Kidney (tissue), 14 donors: Measurements from ENCODE around the gene A1BG. TPM values are rescaled to one million over a fixed set of nuclear protein-coding genes. Genes with fewer than 3 reads are reported as not detected.

ENCODE experiments used
- DNase-seq, 5 donors: peaks; one replicate each; pipeline ENCODE4 v3.0.0-alpha.2; 2013 to 2020
- FAIRE-seq: peaks from 2 replicates; lab custom pipeline; 2012; peaks lifted over from hg19 to GRCh38; lab: Jason Lieb, UNC
- H3K27ac ChIP-seq, 2 donors: one replicate each; pipeline ENCODE4 v1.7.0; 2013; ENCODE audit warnings: low read depth in 2 of 2, low read length in 2 of 2, inconsistent platforms in 1 of 2
- H3K27me3 ChIP-seq: one replicate; pipeline ENCODE4 v1.7.1; 2013; ENCODE audit warnings: low read length, inconsistent platforms; ENCODE audit not compliant: control insufficient read depth, insufficient read depth
- H3K36me3 ChIP-seq, 3 donors: one replicate each; pipeline versions ENCODE4 v1.7.0 to v1.7.1; 2013; ENCODE audit warnings: low read length in 3 of 3, control low read depth in 1 of 3, inconsistent platforms in 1 of 3; ENCODE audit not compliant: insufficient read depth in 3 of 3, control insufficient read depth in 2 of 3
- H3K4me1 ChIP-seq, 3 donors: one replicate each; pipeline versions ENCODE4 v1.7.0 to v1.7.1; 2013; ENCODE audit warnings: low read length in 3 of 3, inconsistent platforms in 1 of 3, low read depth in 1 of 3; ENCODE audit not compliant: control insufficient read depth in 2 of 3, insufficient read depth in 2 of 3
- H3K4me3 ChIP-seq, 3 donors: one replicate each; pipeline versions ENCODE4 v1.7.0 to v1.8.1; 2013; ENCODE audit warnings: low read length in 3 of 3, control low read depth in 1 of 3, inconsistent platforms in 1 of 3
- H3K9ac ChIP-seq, 3 donors: one replicate each; pipeline versions ENCODE4 v1.7.0 to v1.7.1; 2013; ENCODE audit warnings: low read length in 3 of 3, control low read depth in 1 of 3, inconsistent platforms in 1 of 3
- H3K9me3 ChIP-seq, 3 donors: one replicate each; pipeline versions ENCODE4 v1.7.0 to v1.7.1; 2013; ENCODE audit warnings: low read length in 3 of 3, control low read depth in 1 of 3, inconsistent platforms in 1 of 3; ENCODE audit not compliant: control insufficient read depth in 2 of 3, insufficient read depth in 1 of 3
- CTCF ChIP-seq: IDR thresholded peaks from 3 replicates; pipeline ENCODE4 v1.5.1; 2012; ENCODE audit warnings: mild to moderate bottlenecking, moderate library complexity, borderline replicate concordance; ENCODE audit not compliant: insufficient read depth; ENCODE audit errors: extremely low read depth
- intact Hi-C: fragments of 100-400 bp; cut with DNase I; formaldehyde crosslinking; loops from one replicate; pipeline ENCODE4 v1.11.1; 2022
- polyA plus RNA-seq: library from polyadenylated mRNA; stranded (reverse); fragments of 350-450 nt; fragmentation: Illumina TruSeq; extraction: RNeasy Lipid Tissue Mini Kit (QIAGEN cat#74804); gene quantifications from one replicate; pipeline ENCODE4 v1.2.3, GENCODE V29; 2014; ENCODE audit warnings: low read depth, low replicate concordance; ENCODE audit not compliant: insufficient read depth
- total RNA-seq: library from RNA; stranded (reverse); fragmentation: NEBNext Ultra II Directional; extraction: Animal tissue kit (Norgen Biotek cat#: 25700); gene quantifications from one replicate; pipeline ENCODE4 v1.2.1, GENCODE V29; 2021
- donor health status: control.
- donor health status: control.
- donor health status: control.
- donor health status: control.
- donor health status: control.
- donor health status: DM: yes; HTN: yes; CAD: no.
- donor health status: Normal renal cell carcinoma (clear cell type).

The A1BG gene
- total and polyA plus RNA-seq, 2 donors from 2014 or later: 10.9 to 19.0 TPM

GRCh38 chr19:58355215-58355796 lies 2.0 kb upstream of the A1BG start:
- H3K27ac ChIP-seq: no peak overlapping the region
- H3K27me3 ChIP-seq: peaks cover 3% of the 10 kb centered on the region

GRCh38 chr19:58354478-58355030 lies 1.3 kb upstream of the A1BG start:
- Histone ChIP-seq H3K27me3 (peaks cover 8% of the 10 kb centered on the region), H3K9me3 (no peaks in the 10 kb centered on the region), H3K9ac (no peak overlapping the region), H3K4me3 (no peak overlapping the region), H3K36me3 (no peaks in the 10 kb centered on the region), H3K27ac (no peak overlapping the region), H3K4me1 (peaks cover 0 to 12% (median 0%) of the 10 kb centered on the region in 3 donors)
- FAIRE-seq (no peak), DNase-seq (peak in 1 of 5 donors; percentile 53)
- intact Hi-C loops: no loop called here
- no peak for TF ChIP-seq CTCF

More at GRCh38 chr19:58355215-58355796, 2.0 kb upstream of the A1BG start:
- peak in 1 of 5 donors; percentile 26 for DNase-seq
- FAIRE-seq: no peak
- H3K4me1 ChIP-seq: peaks cover 0 to 8% (median 0%) of the 10 kb centered on the region in 3 donors
- H3K4me3 ChIP-seq: no peak overlapping the region
- H3K9ac ChIP-seq: no peak overlapping the region
- intact Hi-C loops: no loop called here
- H3K9me3 ChIP-seq: no peaks in the 10 kb centered on the region
- H3K36me3 ChIP-seq: no peaks in the 10 kb centered on the region
- TF ChIP-seq CTCF: no peak

- no peaks in the 10 kb centered on the region for H3K36me3 ChIP-seq
- H3K27me3 ChIP-seq: peaks cover 14% of the 10 kb centered on the region
- no peak overlapping the region for H3K9ac ChIP-seq
- H3K4me1 ChIP-seq: peaks cover 0 to 12% (median 0%) of the 10 kb centered on the region in 3 donors
- intact Hi-C loops: no loop called here
- DNase-seq (peak in 4 of 5 donors; percentile 30 to 53 (median 41)), FAIRE-seq (no peak)
- H3K9me3 ChIP-seq: no peaks in the 10 kb centered on the region
- no peak for TF ChIP-seq CTCF
- H3K27ac ChIP-seq: no peak overlapping the region
- H3K4me3 ChIP-seq: no peak overlapping the region
These were observed 605 bp upstream of the A1BG start for GRCh38 chr19:58353717-58354477.
